ENCODE results near the gene PCSK6.

Gene PCSK6

DNA sequence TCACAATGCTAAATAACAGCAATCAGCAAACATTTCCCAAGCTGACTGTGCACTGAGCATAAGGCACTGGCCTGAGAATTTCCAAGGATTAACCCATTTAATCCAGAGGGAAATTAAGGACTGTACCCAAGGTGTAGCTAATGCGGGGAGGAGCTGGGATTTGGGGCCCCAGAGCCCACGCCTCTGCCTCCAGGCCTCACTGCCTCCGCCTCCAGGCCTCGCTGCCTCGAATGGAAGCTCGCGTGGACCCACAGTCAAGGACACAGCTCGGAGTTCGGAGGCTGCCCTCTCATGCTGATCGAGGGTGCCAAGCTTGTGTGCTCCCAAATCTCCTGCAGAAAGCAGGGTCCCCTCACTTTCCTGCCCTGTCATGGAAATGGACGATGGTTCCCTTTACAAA, 118.0 kb downstream of the PCSK6 start:
- no peak overlapping the region for H3K4me3 ChIP-seq (replicated peaks; ENCODE audit: low read depth, low read length)
- TF ChIP-seq, protein P1, sequence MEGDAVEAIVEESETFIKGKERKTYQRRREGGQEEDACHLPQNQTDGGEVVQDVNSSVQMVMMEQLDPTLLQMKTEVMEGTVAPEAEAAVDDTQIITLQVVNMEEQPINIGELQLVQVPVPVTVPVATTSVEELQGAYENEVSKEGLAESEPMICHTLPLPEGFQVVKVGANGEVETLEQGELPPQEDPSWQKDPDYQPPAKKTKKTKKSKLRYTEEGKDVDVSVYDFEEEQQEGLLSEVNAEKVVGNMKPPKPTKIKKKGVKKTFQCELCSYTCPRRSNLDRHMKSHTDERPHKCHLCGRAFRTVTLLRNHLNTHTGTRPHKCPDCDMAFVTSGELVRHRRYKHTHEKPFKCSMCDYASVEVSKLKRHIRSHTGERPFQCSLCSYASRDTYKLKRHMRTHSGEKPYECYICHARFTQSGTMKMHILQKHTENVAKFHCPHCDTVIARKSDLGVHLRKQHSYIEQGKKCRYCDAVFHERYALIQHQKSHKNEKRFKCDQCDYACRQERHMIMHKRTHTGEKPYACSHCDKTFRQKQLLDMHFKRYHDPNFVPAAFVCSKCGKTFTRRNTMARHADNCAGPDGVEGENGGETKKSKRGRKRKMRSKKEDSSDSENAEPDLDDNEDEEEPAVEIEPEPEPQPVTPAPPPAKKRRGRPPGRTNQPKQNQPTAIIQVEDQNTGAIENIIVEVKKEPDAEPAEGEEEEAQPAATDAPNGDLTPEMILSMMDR (IDR thresholded peaks at IDR 0.05; ENCODE audit: low read length, missing control alignments): no peak
- no peak for DNase-seq (ENCODE audit: low read depth)

GRCh38 chr15:101371081-101371480, 118.4 kb downstream of the PCSK6 start:
- no peak overlapping the region for H3K4me3 ChIP-seq (replicated peaks; ENCODE audit: low read depth, low read length)
- no peak for DNase-seq (ENCODE audit: low read depth)
- TF ChIP-seq, protein P1 (IDR thresholded peaks at IDR 0.05; ENCODE audit: low read length, missing control alignments): no peak

DNA sequence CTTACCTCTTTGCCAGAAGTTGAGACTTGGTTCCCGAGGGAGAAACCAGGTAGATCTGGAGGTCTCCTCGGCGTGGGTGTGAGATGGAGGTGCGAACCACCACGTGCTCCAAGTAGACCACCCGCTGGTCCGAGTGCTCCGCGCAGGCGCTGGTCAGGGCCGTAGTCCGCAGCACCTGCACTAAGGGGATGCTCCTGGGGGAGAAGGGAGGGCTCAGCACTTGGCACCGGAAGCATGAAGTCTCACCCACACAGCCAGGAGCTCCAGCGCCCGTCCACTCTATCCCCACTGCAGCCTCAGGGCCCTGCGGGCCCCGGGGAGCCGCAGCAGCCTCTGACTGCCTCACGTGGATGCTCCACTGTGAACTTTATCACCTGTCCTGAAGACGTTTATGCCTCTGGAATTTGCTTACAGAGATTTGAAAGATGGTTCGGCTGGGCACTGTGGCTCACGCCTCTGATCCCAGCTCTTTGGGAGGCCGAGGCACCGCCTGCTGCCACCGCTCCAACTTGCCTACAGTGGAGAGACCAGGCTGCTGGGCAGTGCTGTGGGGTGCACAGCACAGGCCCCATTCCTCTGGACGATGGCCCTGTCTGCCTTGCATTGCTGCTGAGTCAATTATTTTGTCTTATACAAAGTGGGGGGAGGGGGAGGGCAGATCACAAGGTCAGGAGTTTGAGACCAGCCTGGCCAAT, 119.0 kb downstream of the PCSK6 start:
- no peak for DNase-seq (ENCODE audit: low read depth)
- H3K4me3 ChIP-seq (replicated peaks; ENCODE audit: low read depth, low read length): no peak overlapping the region
- TF ChIP-seq, protein P1 (IDR thresholded peaks at IDR 0.05; ENCODE audit: low read length, missing control alignments): no peak

DNA sequence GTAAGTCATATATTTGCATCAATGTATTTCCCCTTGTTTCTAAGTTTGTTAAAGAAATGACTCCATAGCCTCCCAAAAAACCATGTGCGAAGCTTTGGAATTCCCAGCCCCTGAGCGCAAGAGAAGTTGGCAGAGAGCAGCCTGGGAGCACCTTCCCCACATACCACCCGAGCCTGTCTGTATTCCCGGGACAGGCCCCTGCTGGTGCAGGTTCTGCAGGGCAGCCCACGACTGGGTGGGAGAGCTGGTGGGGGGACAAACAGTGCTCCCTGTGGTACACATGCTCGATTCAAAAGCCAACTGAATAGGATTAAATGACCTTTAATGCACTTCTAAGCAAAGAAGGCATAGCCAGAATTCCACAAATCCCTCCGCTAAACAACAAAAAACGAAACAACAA, 119.8 kb downstream of the PCSK6 start:
- no peak overlapping the region for H3K4me3 ChIP-seq (replicated peaks; ENCODE audit: low read depth, low read length)
- no peak for DNase-seq (ENCODE audit: low read depth)
- TF ChIP-seq, protein P1 (IDR thresholded peaks at IDR 0.05; ENCODE audit: low read length, missing control alignments): no peak

DNA sequence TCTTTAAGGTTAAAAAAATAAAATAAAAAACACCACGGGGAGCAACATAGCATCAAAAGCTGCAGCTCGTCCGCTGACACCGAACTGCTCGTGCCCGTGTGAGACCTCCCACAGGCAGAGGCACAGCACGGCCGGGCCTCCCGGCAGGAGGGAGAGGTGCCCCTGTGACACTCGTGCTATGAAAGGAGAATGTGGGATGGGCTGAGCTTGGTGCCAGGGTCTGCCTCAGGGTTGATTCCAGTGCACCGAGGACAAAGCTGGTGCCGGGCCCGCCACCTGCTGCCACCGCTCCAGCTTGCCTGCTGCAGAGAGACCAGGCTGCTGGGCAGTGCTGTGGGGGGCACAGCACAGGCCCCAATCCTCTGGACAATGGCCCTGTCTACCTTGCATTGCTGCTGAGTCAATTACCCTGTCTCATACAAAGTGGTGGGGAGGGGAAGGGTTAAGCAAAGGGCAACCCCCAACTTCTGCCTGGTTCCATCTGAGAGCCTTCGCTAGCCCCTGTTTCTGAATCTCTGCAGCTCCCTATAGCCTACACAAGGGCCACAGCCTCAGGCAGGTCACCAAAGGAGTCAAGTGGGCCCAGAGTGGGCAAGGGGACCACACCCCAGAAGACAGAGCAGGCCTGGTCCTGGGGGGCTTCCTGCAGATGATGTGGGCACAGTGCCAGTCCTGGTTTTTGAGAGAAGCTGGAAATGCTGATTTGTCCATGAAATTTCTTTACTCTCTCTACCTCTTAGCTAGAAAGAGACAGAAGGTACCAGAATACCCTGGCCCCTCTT, 120.5 kb downstream of the PCSK6 start:
- TF ChIP-seq, protein P1 (IDR thresholded peaks at IDR 0.05; ENCODE audit: low read length, missing control alignments): no peak
- H3K4me3 ChIP-seq (replicated peaks; ENCODE audit: low read depth, low read length): no peak overlapping the region
- DNase-seq (ENCODE audit: low read depth): no peak

DNA sequence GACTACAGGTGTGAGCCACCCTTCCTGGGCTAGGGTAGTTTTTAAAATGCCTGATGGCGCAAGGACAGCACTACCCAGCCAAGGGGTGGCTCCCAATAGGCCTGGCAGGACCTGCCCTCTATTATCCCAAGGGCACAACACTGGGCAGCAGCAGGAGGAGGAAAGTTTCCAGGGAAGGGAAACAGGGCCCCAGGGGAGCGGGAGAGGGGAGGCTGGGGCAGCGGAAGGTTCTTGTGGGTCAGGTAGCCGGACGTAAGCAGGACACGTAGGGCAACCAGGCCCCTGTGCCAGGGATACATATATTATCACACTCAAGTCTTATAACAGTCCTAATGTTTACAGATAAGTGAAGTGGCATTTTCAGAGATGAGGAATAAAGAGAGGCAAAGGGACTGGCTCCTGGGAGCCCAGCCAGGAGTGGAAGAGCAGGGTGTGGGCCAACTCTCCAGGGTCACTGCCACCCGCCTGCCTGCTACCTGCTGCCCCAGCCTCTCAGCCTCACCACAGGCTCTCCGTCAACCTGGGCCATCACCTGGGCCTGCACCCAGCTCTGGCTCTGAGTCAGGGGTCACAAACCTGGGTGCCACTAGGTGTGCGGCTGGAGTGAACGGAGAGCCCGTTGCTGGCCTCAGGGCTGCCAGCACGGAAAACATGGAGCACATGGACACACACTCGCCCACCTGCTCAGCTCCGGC, 121.3 kb downstream of the PCSK6 start:
- DNase-seq (ENCODE audit: low read depth): no peak
- H3K4me3 ChIP-seq (replicated peaks; ENCODE audit: low read depth, low read length): no peak overlapping the region
- TF ChIP-seq, protein P1 (IDR thresholded peaks at IDR 0.05; ENCODE audit: low read length, missing control alignments): no peak

Data from fibroblast of pulmonary artery (primary cell).